Measurements from ENCODE around the gene ACACA. TPM values are rescaled to one million over a fixed set of nuclear protein-coding genes. Genes with fewer than 3 reads are reported as not detected.

ACACA gene
- total RNA-seq, 2 donors from 2014 or later: 8.6 to 10.2 TPM

DNA sequence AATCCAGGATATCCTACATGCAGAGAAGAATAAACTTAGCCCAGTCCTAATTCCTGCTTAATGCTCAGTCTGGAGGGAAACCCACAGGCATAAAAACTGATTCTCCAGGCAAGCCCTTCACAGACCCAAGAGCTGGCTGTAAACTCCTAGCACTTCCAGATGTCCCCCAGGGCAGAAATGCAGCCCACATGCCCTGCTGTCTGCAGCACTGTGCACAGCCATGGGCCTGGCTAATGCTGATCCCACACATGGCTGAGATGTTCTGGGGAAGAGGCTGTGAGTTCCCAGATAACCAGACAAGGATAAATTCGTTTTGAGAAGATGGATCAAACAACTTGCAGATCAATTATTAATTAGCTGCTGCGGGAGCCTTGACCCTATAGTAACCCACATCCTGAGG, 309.5 kb downstream of the ACACA start:
- peaks cover 31% of the 10 kb centered on the region for H3K36me3 ChIP-seq

DNA sequence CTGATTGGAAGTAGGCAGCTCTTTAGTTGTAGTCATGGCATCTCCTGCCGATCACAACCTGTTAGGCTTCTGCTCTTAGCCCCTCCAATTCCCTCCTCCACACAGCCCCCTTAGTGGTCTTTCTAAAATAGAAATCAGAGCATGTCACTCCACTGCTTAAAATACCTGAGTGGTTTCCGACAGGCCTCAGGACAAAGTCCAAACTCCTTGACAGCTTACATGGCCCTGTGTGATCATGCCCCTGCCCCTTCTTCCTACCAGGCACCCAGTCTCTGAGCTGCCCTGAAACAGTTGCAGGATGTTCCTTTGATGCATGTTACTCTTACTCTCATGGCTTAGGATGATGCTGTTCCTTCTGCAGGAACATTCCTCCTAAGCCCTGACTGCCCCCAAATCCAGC, 310.6 kb downstream of the ACACA start:
- Histone ChIP-seq H3K9me3 (no peaks in the 10 kb centered on the region), H3K4me3 (no peak overlapping the region), H3K36me3 (peaks cover 31% of the 10 kb centered on the region), H3K4me1 (no peaks in the 10 kb centered on the region), H3K27me3 (no peaks in the 10 kb centered on the region), H3K27ac (no peak overlapping the region)
- no peak for DNase-seq (ENCODE audit: low spot score)
- TF ChIP-seq, protein P1, sequence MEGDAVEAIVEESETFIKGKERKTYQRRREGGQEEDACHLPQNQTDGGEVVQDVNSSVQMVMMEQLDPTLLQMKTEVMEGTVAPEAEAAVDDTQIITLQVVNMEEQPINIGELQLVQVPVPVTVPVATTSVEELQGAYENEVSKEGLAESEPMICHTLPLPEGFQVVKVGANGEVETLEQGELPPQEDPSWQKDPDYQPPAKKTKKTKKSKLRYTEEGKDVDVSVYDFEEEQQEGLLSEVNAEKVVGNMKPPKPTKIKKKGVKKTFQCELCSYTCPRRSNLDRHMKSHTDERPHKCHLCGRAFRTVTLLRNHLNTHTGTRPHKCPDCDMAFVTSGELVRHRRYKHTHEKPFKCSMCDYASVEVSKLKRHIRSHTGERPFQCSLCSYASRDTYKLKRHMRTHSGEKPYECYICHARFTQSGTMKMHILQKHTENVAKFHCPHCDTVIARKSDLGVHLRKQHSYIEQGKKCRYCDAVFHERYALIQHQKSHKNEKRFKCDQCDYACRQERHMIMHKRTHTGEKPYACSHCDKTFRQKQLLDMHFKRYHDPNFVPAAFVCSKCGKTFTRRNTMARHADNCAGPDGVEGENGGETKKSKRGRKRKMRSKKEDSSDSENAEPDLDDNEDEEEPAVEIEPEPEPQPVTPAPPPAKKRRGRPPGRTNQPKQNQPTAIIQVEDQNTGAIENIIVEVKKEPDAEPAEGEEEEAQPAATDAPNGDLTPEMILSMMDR (IDR thresholded peaks at IDR 0.05): no peak

More for the DNA sequence above, 309.5 kb downstream of the ACACA start:
- H3K27ac ChIP-seq: no peak overlapping the region
- no peaks in the 10 kb centered on the region for H3K27me3 ChIP-seq
- H3K4me1 ChIP-seq: no peaks in the 10 kb centered on the region
- TF ChIP-seq, protein P1 (IDR thresholded peaks at IDR 0.05): no peak
- H3K9me3 ChIP-seq: no peaks in the 10 kb centered on the region
- no peak overlapping the region for H3K4me3 ChIP-seq
- DNase-seq (ENCODE audit: low spot score): no peak

DNA sequence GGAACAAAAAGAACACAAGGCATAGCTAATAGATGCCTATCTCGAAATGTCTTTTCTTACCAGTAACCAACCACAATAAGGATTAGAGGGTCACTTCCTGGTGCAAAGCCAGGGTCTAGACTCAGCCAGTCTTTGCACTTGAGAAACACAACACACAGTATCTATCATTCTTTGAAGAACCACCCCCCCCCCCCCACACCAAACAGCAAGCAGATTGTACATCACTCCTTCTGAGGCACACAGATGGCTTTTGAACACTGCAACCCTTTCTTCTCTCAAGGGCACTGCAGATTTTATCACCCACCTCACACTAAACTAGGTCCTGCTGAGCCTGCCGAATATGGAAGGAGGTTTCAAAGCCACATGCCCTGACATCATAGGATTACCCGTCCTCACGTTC, 312.2 kb downstream of the ACACA start:
- DNase-seq (ENCODE audit: low spot score): no peak
- Histone ChIP-seq H3K4me1 (no peaks in the 10 kb centered on the region), H3K4me3 (no peak overlapping the region), H3K27me3 (no peaks in the 10 kb centered on the region), H3K9me3 (no peaks in the 10 kb centered on the region), H3K27ac (no peak overlapping the region), H3K36me3 (peaks cover 31% of the 10 kb centered on the region)
- TF ChIP-seq, protein P1 (IDR thresholded peaks at IDR 0.05): no peak

DNA sequence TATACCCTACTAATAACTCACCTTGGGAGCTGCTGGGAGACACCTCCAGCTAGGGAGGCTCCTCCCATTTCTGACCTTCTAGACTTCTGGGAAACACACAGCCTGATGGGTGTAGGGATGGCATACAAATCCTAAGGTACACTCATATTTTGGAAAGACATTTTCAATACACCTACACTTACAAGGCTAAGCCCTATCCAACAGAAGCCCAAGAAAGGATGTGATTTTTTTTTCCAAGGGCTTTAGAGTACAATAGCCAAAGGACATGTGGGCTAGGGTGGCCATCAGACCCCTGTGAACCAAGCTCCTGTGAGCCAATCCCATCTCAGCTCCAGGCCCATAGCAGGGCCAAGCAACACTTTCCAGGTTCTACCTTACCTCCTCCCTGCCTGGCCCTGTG, 313.9 kb downstream of the ACACA start:
- Histone ChIP-seq H3K4me1 (no peaks in the 10 kb centered on the region), H3K4me3 (no peak overlapping the region), H3K27me3 (no peaks in the 10 kb centered on the region), H3K9me3 (no peaks in the 10 kb centered on the region), H3K36me3 (peaks cover 28% of the 10 kb centered on the region), H3K27ac (no peak overlapping the region)
- TF ChIP-seq, protein P1 (IDR thresholded peaks at IDR 0.05): no peak
- no peak for DNase-seq (ENCODE audit: low spot score)

DNA sequence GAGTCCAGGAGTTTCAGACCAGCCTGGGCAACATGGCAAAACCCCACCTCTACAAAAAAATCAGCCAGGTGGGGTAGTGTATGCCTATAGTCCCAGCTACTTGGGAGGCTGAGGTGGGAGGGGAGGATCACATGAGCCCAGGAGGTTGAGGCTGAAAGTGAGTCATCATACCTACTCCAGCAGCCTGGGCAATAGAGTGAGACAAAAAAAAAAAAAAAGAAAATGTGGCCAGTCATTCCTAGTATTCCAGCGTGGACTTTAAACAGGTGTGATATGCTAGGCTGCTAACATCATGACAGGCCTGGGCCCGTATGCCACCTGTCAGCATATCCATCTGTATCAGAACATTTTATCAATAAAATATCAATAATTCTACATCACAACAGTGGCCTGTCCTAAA, 314.6 kb downstream of the ACACA start:
- no peak overlapping the region for H3K4me3 ChIP-seq
- H3K9me3 ChIP-seq: no peaks in the 10 kb centered on the region
- TF ChIP-seq, protein P1 (IDR thresholded peaks at IDR 0.05): no peak
- no peaks in the 10 kb centered on the region for H3K27me3 ChIP-seq
- H3K4me1 ChIP-seq: no peaks in the 10 kb centered on the region
- no peak overlapping the region for H3K27ac ChIP-seq
- no peak for DNase-seq (ENCODE audit: low spot score)
- H3K36me3 ChIP-seq: peaks cover 25% of the 10 kb centered on the region

DNA sequence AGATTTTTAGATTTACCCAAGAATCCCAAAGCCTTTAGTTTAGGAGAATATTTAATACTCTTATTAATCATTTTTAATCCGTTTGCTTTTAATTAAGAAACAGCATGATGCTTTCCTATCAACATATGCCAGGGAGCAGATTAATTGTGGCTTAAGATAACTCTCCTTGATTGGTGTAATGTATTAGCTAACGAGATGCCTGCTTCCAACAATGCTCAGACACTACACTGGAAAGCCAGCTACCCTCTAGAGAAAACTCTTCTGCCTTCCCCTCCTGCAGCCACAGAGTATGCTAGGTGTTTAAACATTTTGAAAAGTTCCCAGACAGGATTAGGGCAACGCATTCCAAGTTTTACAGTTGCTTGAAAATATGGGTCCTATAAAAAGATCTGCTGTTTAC, 315.7 kb downstream of the ACACA start:
- TF ChIP-seq, protein P1 (IDR thresholded peaks at IDR 0.05): no peak
- H3K9me3 ChIP-seq: no peaks in the 10 kb centered on the region
- H3K4me3 ChIP-seq: no peak overlapping the region
- DNase-seq (ENCODE audit: low spot score): no peak
- H3K36me3 ChIP-seq: peaks cover 20% of the 10 kb centered on the region
- no peaks in the 10 kb centered on the region for H3K4me1 ChIP-seq
- no peaks in the 10 kb centered on the region for H3K27me3 ChIP-seq
- H3K27ac ChIP-seq: no peak overlapping the region

Measured in right atrium auricular region (tissue), 2 donors.